Activated T-helper 17 cell treated with anti-CD3 and anti-CD28 coated beads, Interleukin-2, amount 50 U/mL, for 72 hours (primary cell): Measurements from ENCODE around the gene PMF1. TPM values are rescaled to one million over a fixed set of nuclear protein-coding genes. Genes with fewer than 3 reads are reported as not detected.

Experiments used
- ATAC-seq: fragments of 150-1000 bp; cut with Tn5 transposase; replicated peaks from 2 replicates; pipeline ENCODE4 v1.10.0; 2021; ENCODE audit warnings: mild to moderate bottlenecking, moderate library complexity
- H3K27ac Mint-ChIP-seq: one replicate; pipeline ENCODE4 v1.8.0; 2022; ENCODE audit warnings: mixed read lengths
- H3K27me3 Mint-ChIP-seq: one replicate; pipeline ENCODE4 v1.8.0; 2022; ENCODE audit warnings: mixed read lengths
- H3K36me3 Mint-ChIP-seq: one replicate; pipeline ENCODE4 v1.8.0; 2022; ENCODE audit warnings: low read depth, mild to moderate bottlenecking, mixed read lengths
- H3K4me1 Mint-ChIP-seq: one replicate; pipeline ENCODE4 v1.8.0; 2022; ENCODE audit warnings: mixed read lengths
- H3K4me3 Mint-ChIP-seq: one replicate; pipeline ENCODE4 v1.8.0; 2022; ENCODE audit warnings: mild to moderate bottlenecking, mixed read lengths
- H3K9me3 Mint-ChIP-seq: one replicate; pipeline ENCODE4 v1.8.0; 2022; ENCODE audit warnings: mixed read lengths
- total RNA-seq, 2 donors: library from RNA; stranded (reverse); gene quantifications; one replicate each; pipeline ENCODE4 v1.2.3, GENCODE V29; 2022

The PMF1 gene
- total RNA-seq, 2 donors from 2014 or later: 85.6 to 87.3 TPM

- Mint-ChIP-seq H3K4me1 (no peaks in the 10 kb centered on the region), H3K9me3 (no peaks in the 10 kb centered on the region), H3K4me3 (no peak overlapping the region), H3K27me3 (no peaks in the 10 kb centered on the region), H3K36me3 (peaks cover 77% of the 10 kb centered on the region), H3K27ac (no peak overlapping the region)
- ATAC-seq: no peak
Observed at GRCh38 chr1:156236164-156236563, 23.4 kb downstream of the PMF1 start.

GRCh38 chr1:156238248-156238647 lies 25.4 kb downstream of the PMF1 start:
- no peak overlapping the region for H3K27ac Mint-ChIP-seq
- ATAC-seq: no peak
- H3K27me3 Mint-ChIP-seq: no peaks in the 10 kb centered on the region
- no peak overlapping the region for H3K4me3 Mint-ChIP-seq
- no peaks in the 10 kb centered on the region for H3K4me1 Mint-ChIP-seq
- no peaks in the 10 kb centered on the region for H3K9me3 Mint-ChIP-seq
- H3K36me3 Mint-ChIP-seq: peaks cover 76% of the 10 kb centered on the region

DNA sequence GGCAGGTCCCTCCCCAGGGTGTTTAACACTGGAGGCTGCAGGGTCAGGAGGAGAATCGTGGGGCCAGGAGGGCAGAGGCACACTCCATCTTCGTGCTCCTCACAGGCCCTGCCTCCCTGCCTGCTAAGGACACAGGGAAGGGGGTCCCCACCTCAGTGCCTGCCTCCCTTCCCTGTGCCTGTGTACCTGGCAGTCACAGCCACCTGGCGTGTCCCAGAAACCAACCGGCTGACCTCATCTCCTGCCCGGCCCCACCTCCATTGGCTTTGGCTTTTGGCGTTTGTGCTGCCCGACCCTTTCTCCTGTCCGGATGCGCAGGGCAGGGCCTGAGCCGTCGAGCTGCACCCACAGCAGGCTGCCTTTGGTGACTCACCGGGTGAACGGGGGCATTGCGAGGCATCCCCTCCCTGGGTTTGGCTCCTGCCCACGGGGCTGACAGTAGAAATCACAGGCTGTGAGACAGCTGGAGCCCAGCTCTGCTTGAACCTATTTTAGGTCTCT lies 28.6 kb downstream of the PMF1 start:
- H3K27me3 Mint-ChIP-seq: no peaks in the 10 kb centered on the region
- H3K27ac Mint-ChIP-seq: peak overlapping the region; percentile 20
- H3K9me3 Mint-ChIP-seq: no peaks in the 10 kb centered on the region
- H3K4me1 Mint-ChIP-seq: peaks cover 14% of the 10 kb centered on the region
- H3K36me3 Mint-ChIP-seq: peaks cover 45% of the 10 kb centered on the region
- ATAC-seq: no peak
- no peak overlapping the region for H3K4me3 Mint-ChIP-seq

DNA sequence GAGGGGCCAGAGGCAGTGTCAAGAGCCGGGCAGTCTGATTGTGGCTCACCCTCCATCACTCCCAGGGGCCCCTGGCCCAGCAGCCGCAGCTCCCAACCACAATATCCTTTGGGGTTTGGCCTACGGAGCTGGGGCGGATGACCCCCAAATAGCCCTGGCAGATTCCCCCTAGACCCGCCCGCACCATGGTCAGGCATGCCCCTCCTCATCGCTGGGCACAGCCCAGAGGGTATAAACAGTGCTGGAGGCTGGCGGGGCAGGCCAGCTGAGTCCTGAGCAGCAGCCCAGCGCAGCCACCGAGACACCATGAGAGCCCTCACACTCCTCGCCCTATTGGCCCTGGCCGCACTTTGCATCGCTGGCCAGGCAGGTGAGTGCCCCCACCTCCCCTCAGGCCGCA lies 29.1 kb downstream of the PMF1 start, which contains the start of gene BGLAP:
TSS of gene BGLAP (plus strand) at position 259 of the 400 bp plus-strand sequence. CDS start at position 307, 48 bp downstream.
- Mint-ChIP-seq H3K4me3 (no peak within 1 kb of the TSS), H3K27me3 (no peaks in the 10 kb centered on the region), H3K36me3 (peaks cover 39% of the 10 kb centered on the region), H3K27ac (peak within 1 kb of the TSS; percentile 39), H3K4me1 (peaks cover 14% of the 10 kb centered on the region), H3K9me3 (no peaks in the 10 kb centered on the region)
- ATAC-seq: no peak

DNA sequence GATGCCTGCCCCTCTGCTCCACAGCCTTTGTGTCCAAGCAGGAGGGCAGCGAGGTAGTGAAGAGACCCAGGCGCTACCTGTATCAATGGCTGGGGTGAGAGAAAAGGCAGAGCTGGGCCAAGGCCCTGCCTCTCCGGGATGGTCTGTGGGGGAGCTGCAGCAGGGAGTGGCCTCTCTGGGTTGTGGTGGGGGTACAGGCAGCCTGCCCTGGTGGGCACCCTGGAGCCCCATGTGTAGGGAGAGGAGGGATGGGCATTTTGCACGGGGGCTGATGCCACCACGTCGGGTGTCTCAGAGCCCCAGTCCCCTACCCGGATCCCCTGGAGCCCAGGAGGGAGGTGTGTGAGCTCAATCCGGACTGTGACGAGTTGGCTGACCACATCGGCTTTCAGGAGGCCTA lies 29.9 kb downstream of the PMF1 start:
- Mint-ChIP-seq H3K4me1 (peaks cover 14% of the 10 kb centered on the region), H3K4me3 (no peak overlapping the region), H3K27me3 (no peaks in the 10 kb centered on the region), H3K36me3 (peaks cover 31% of the 10 kb centered on the region), H3K27ac (peak overlapping the region; percentile 39), H3K9me3 (no peaks in the 10 kb centered on the region)
- ATAC-seq: no peak

DNA sequence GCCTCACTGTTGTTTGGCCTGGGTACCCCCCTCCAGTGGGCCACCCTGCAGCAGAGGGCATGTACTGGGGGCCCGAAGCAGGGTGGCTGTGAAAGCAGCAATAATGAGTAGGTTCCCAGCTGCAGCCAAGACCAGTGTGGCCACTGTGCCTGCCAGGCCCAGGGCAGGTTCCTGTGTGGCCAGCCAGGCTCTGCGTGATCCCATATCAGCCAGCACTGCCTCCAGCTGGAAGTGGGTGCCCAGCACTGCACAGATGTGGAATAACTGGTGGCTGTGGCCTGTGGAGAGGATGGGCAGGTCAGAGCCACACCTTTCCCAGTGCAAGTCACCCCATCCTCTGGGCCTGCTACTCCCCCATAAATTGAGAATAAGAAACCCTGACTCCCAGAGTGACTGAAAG lies 31.3 kb downstream of the PMF1 start:
- H3K9me3 Mint-ChIP-seq: no peaks in the 10 kb centered on the region
- H3K4me3 Mint-ChIP-seq: peak overlapping the region; percentile 83
- H3K27me3 Mint-ChIP-seq: no peaks in the 10 kb centered on the region
- no peak for ATAC-seq
- peaks cover 14% of the 10 kb centered on the region for H3K4me1 Mint-ChIP-seq
- peak overlapping the region; percentile 39 for H3K27ac Mint-ChIP-seq
- H3K36me3 Mint-ChIP-seq: peaks cover 17% of the 10 kb centered on the region

DNA sequence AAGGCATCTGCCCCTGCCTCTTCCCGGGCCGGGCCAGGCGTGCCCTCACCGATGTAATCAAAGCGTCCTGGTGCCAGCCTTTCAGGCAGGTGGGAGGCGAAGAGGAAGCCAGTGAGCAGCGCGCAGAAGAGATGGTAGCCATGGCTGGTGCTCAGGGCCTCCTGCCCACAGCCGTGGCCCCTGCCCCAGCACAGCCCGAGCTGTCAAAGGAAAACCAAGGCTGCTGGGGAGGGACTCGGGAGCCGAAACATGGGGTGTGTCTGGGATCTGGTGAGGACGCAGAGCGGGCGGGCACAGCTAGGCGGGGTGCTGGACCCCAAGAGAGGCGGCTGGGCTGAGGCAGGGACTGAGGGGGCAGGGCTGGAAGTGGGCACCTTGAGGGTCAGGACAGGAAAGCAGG lies 31.9 kb downstream of the PMF1 start:
- Mint-ChIP-seq H3K36me3 (peaks cover 12% of the 10 kb centered on the region), H3K27ac (peak overlapping the region; percentile 84), H3K4me1 (peaks cover 14% of the 10 kb centered on the region), H3K9me3 (no peaks in the 10 kb centered on the region), H3K4me3 (peak overlapping the region; percentile 83), H3K27me3 (no peaks in the 10 kb centered on the region)
- ATAC-seq: no peak

GRCh38 chr1:156245451-156246232 lies 32.8 kb downstream of the PMF1 start:
- Mint-ChIP-seq H3K27me3 (no peaks in the 10 kb centered on the region), H3K4me3 (peak overlapping the region; percentile 83), H3K36me3 (peaks cover 11% of the 10 kb centered on the region), H3K9me3 (no peaks in the 10 kb centered on the region), H3K27ac (peak overlapping the region; percentile 84), H3K4me1 (peaks cover 14% of the 10 kb centered on the region)
- peak; percentile 58 for ATAC-seq

- no peaks in the 10 kb centered on the region for H3K27me3 Mint-ChIP-seq
- ATAC-seq: no peak
- H3K36me3 Mint-ChIP-seq: peaks cover 11% of the 10 kb centered on the region
- no peaks in the 10 kb centered on the region for H3K9me3 Mint-ChIP-seq
- peak overlapping the region; percentile 28 for H3K27ac Mint-ChIP-seq
- peaks cover 14% of the 10 kb centered on the region for H3K4me1 Mint-ChIP-seq
- peak overlapping the region; percentile 83 for H3K4me3 Mint-ChIP-seq
Observed at GRCh38 chr1:156246241-156246780, 33.5 kb downstream of the PMF1 start.

- Mint-ChIP-seq H3K9me3 (no peaks in the 10 kb centered on the region), H3K4me1 (peaks cover 14% of the 10 kb centered on the region), H3K4me3 (peak overlapping the region; percentile 83), H3K27me3 (no peaks in the 10 kb centered on the region), H3K36me3 (peaks cover 17% of the 10 kb centered on the region), H3K27ac (no peak overlapping the region)
- ATAC-seq: no peak
Observed at GRCh38 chr1:156246781-156247459, 34.1 kb downstream of the PMF1 start.

GRCh38 chr1:156247460-156248322 lies 34.9 kb downstream of the PMF1 start, which contains the start of gene PAQR6:
PAQR6 (minus strand) TSS chr1:156248056; CDS start chr1:156246731, 1,325 bp downstream.
- ATAC-seq: no peak
- H3K27me3 Mint-ChIP-seq: no peaks in the 10 kb centered on the region
- peaks cover 25% of the 10 kb centered on the region for H3K36me3 Mint-ChIP-seq
- H3K27ac Mint-ChIP-seq: no peak within 1 kb of the TSS
- no peak within 1 kb of the TSS for H3K4me3 Mint-ChIP-seq
- peaks cover 17% of the 10 kb centered on the region for H3K4me1 Mint-ChIP-seq
- H3K9me3 Mint-ChIP-seq: no peaks in the 10 kb centered on the region

GRCh38 chr1:156248323-156248683 lies 35.5 kb downstream of the PMF1 start:
- no peak for ATAC-seq
- H3K4me3 Mint-ChIP-seq: no peak overlapping the region
- H3K9me3 Mint-ChIP-seq: no peaks in the 10 kb centered on the region
- H3K36me3 Mint-ChIP-seq: peaks cover 31% of the 10 kb centered on the region
- no peaks in the 10 kb centered on the region for H3K27me3 Mint-ChIP-seq
- no peak overlapping the region for H3K27ac Mint-ChIP-seq
- peaks cover 18% of the 10 kb centered on the region for H3K4me1 Mint-ChIP-seq

GRCh38 chr1:156249593-156249992 lies 36.8 kb downstream of the PMF1 start:
- H3K36me3 Mint-ChIP-seq: peaks cover 44% of the 10 kb centered on the region
- no peaks in the 10 kb centered on the region for H3K27me3 Mint-ChIP-seq
- H3K27ac Mint-ChIP-seq: no peak overlapping the region
- no peak overlapping the region for H3K4me3 Mint-ChIP-seq
- no peak for ATAC-seq
- peaks cover 23% of the 10 kb centered on the region for H3K4me1 Mint-ChIP-seq
- H3K9me3 Mint-ChIP-seq: no peaks in the 10 kb centered on the region

DNA sequence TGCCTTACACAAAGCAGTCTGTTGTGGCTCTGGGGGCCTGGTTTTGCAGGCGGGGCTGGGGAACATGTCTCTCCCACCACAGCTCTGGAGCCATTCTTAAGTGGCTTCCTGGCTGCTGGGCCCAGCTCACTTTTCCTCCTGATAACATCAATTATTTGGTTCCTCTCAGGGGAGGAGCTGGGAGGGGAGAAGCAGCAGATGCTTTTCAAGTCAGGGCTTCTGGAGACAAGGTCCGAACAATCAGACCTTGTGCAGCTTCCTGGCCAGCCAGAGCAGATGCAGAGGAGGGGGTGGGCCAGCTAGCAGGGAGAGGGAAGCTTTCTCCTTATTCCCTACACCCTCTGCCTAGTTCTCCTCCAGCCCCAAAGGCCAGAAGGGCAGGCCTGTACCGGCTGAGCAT lies 38.7 kb downstream of the PMF1 start:
- no peaks in the 10 kb centered on the region for H3K9me3 Mint-ChIP-seq
- H3K4me3 Mint-ChIP-seq: no peak overlapping the region
- H3K4me1 Mint-ChIP-seq: peaks cover 11% of the 10 kb centered on the region
- H3K36me3 Mint-ChIP-seq: peaks cover 55% of the 10 kb centered on the region
- H3K27ac Mint-ChIP-seq: no peak overlapping the region
- H3K27me3 Mint-ChIP-seq: no peaks in the 10 kb centered on the region
- no peak for ATAC-seq
